NCI-H446 treated with DMSO at 0.1 percent for 48 hours (cell line): ENCODE results near the gene AP5Z1.
"Not testable (repeated sequence)": the region's sequence is repeated elsewhere in the genome, so short reads cannot be mapped to it uniquely, and the experiment has no call there.

ENCODE experiments used
- DNase-seq: peaks from one replicate; lab custom pipeline; 2025; lab: John Stamatoyannopoulos, UW

Gene AP5Z1

GRCh38 chr7:4788627-4789189 is 13.3 kb downstream of the AP5Z1 start:
- no peak for DNase-seq

GRCh38 chr7:4789194-4790077 is 14.0 kb downstream of the AP5Z1 start:
- DNase-seq: no peak

GRCh38 chr7:4790078-4790465 is 14.6 kb downstream of the AP5Z1 start:
- DNase-seq: no peak

- no peak for DNase-seq
These were observed 15.1 kb downstream of the AP5Z1 start for GRCh38 chr7:4790516-4790991.

- DNase-seq: no peak
These were observed 15.8 kb downstream of the AP5Z1 start for GRCh38 chr7:4791101-4791737.

- no peak for DNase-seq
These were observed 16.5 kb downstream of the AP5Z1 start for GRCh38 chr7:4791738-4792536.

- DNase-seq: no peak
These were observed 17.2 kb downstream of the AP5Z1 start for GRCh38 chr7:4792537-4793126.

- DNase-seq: not testable (repeated sequence)
These were observed 18.1 kb downstream of the AP5Z1 start for GRCh38 chr7:4793385-4793993.

- DNase-seq: not testable (repeated sequence)
These were observed 18.7 kb downstream of the AP5Z1 start for GRCh38 chr7:4794171-4794570.

GRCh38 chr7:4794591-4795350 is 19.3 kb downstream of the AP5Z1 start:
- DNase-seq: no peak

GRCh38 chr7:4796453-4796852 is 21.0 kb downstream of the AP5Z1 start:
- DNase-seq: no peak

GRCh38 chr7:4797858-4798705 is 22.7 kb downstream of the AP5Z1 start:
- no peak for DNase-seq

- DNase-seq: no peak
These were observed 23.3 kb downstream of the AP5Z1 start for GRCh38 chr7:4798706-4799235.

- DNase-seq: no peak
These were observed 24.3 kb downstream of the AP5Z1 start for GRCh38 chr7:4799508-4800268.

- DNase-seq: no peak
These were observed 25.1 kb downstream of the AP5Z1 start for GRCh38 chr7:4800487-4800886.

- DNase-seq: no peak
These were observed 25.8 kb downstream of the AP5Z1 start for GRCh38 chr7:4800926-4801838.

- no peak for DNase-seq
These were observed 26.4 kb downstream of the AP5Z1 start for GRCh38 chr7:4801839-4802231.
